GM19328 (cell line): ENCODE results near the gene ABLIM3.

Source experiments
- ATAC-seq: cut with Tn5 transposase; IDR thresholded peaks from one replicate; pipeline ENCODE4 v1.9.1; 2021; ENCODE audit warnings: mild to moderate bottlenecking, moderate library complexity; ENCODE audit not compliant: unreplicated experiment

ABLIM3 gene

GRCh38 chr5:149215478-149216090, 74.3 kb downstream of the ABLIM3 start:
- ATAC-seq: no peak

- ATAC-seq: no peak
Observed at GRCh38 chr5:149216496-149216895, 75.2 kb downstream of the ABLIM3 start.

- ATAC-seq: no peak
Observed at GRCh38 chr5:149217096-149217802, 76.0 kb downstream of the ABLIM3 start.

- ATAC-seq: no peak
Observed at GRCh38 chr5:149217803-149218155, 76.5 kb downstream of the ABLIM3 start.

GRCh38 chr5:149219584-149219983, 78.3 kb downstream of the ABLIM3 start:
- ATAC-seq: no peak

- ATAC-seq: no peak
Observed at GRCh38 chr5:149220750-149221149, 79.5 kb downstream of the ABLIM3 start.

GRCh38 chr5:149221326-149221725, 80.0 kb downstream of the ABLIM3 start:
- no peak for ATAC-seq

GRCh38 chr5:149221731-149222342, 80.5 kb downstream of the ABLIM3 start:
- ATAC-seq: no peak

GRCh38 chr5:149223081-149223848, 82.0 kb downstream of the ABLIM3 start:
- ATAC-seq: no peak

GRCh38 chr5:149224282-149224681, 83.0 kb downstream of the ABLIM3 start:
- ATAC-seq: no peak

- no peak for ATAC-seq
Observed at GRCh38 chr5:149227168-149227826, 86.0 kb downstream of the ABLIM3 start.

- ATAC-seq: no peak
Observed at GRCh38 chr5:149228618-149229297, 87.5 kb downstream of the ABLIM3 start.

- ATAC-seq: no peak
Observed at GRCh38 chr5:149229298-149229937, 88.1 kb downstream of the ABLIM3 start.

GRCh38 chr5:149235841-149236240, 94.5 kb downstream of the ABLIM3 start:
- ATAC-seq: no peak

- ATAC-seq: no peak
Observed at GRCh38 chr5:149237662-149238061, 96.4 kb downstream of the ABLIM3 start.

GRCh38 chr5:149238540-149238939, 97.2 kb downstream of the ABLIM3 start:
- no peak for ATAC-seq

GRCh38 chr5:149239917-149240316, 98.6 kb downstream of the ABLIM3 start:
- ATAC-seq: no peak

- ATAC-seq: no peak
Observed at GRCh38 chr5:149240354-149240998, 99.2 kb downstream of the ABLIM3 start.

- no peak for ATAC-seq
Observed at GRCh38 chr5:149242339-149242738, 101.0 kb downstream of the ABLIM3 start.

GRCh38 chr5:149246906-149247305, 105.6 kb downstream of the ABLIM3 start:
- ATAC-seq: no peak
